ENCODE measurements around the gene GAL3ST1.

The GAL3ST1 gene

GRCh38 chr22:30513462-30513861, 61.0 kb downstream of the GAL3ST1 start:
- TF ChIP-seq CTCF (IDR thresholded peaks at IDR 0.05; ENCODE audit: control insufficient read depth, insufficient read depth, low read depth, low read length, missing control alignments) = no peak
- no peak for DNase-seq (ENCODE audit: low read depth)
- H3K4me3 ChIP-seq (ENCODE audit: control insufficient read depth, low read depth, low read length) = no peak overlapping the region

GRCh38 chr22:30511911-30512310, 62.6 kb downstream of the GAL3ST1 start:
- no peak overlapping the region for H3K4me3 ChIP-seq (ENCODE audit: control insufficient read depth, low read depth, low read length)
- DNase-seq (ENCODE audit: low read depth) = no peak
- no peak for TF ChIP-seq CTCF (IDR thresholded peaks at IDR 0.05; ENCODE audit: control insufficient read depth, insufficient read depth, low read depth, low read length, missing control alignments)

GRCh38 chr22:30511109-30511508, 63.4 kb downstream of the GAL3ST1 start:
- no peak for TF ChIP-seq CTCF (IDR thresholded peaks at IDR 0.05; ENCODE audit: control insufficient read depth, insufficient read depth, low read depth, low read length, missing control alignments)

GRCh38 chr22:30508216-30508615, 66.2 kb downstream of the GAL3ST1 start:
- TF ChIP-seq CTCF (IDR thresholded peaks at IDR 0.05; ENCODE audit: control insufficient read depth, insufficient read depth, low read depth, low read length, missing control alignments) = no peak
- no peak overlapping the region for H3K4me3 ChIP-seq (ENCODE audit: control insufficient read depth, low read depth, low read length)
- no peak for DNase-seq (ENCODE audit: low read depth)

More at GRCh38 chr22:30511109-30511508, 63.4 kb downstream of the GAL3ST1 start:
- no peak for DNase-seq (ENCODE audit: low read depth)
- H3K4me3 ChIP-seq (ENCODE audit: control insufficient read depth, low read depth, low read length) = no peak overlapping the region

- TF ChIP-seq CTCF (IDR thresholded peaks at IDR 0.05; ENCODE audit: control insufficient read depth, insufficient read depth, low read depth, low read length, missing control alignments) = no peak
Measured at GRCh38 chr22:30507670-30508069, 66.8 kb downstream of the GAL3ST1 start.

GRCh38 chr22:30506507-30506968, 67.9 kb downstream of the GAL3ST1 start:
- no peak for TF ChIP-seq CTCF (IDR thresholded peaks at IDR 0.05; ENCODE audit: control insufficient read depth, insufficient read depth, low read depth, low read length, missing control alignments)
- DNase-seq (ENCODE audit: low read depth) = no peak
- H3K4me3 ChIP-seq (ENCODE audit: control insufficient read depth, low read depth, low read length) = no peak overlapping the region

More at GRCh38 chr22:30507670-30508069, 66.8 kb downstream of the GAL3ST1 start:
- no peak overlapping the region for H3K4me3 ChIP-seq (ENCODE audit: control insufficient read depth, low read depth, low read length)
- no peak for DNase-seq (ENCODE audit: low read depth)

All from AG09309 (cell line).